H1 (cell line): ENCODE measurements around the gene WSCD2. TPM values are rescaled to one million over a fixed set of nuclear protein-coding genes. Genes with fewer than 3 reads are reported as not detected.

Experiments
- RNF2 ChIP-seq: fragments of 200-900, 300-1000 bp; sonication (generic); IDR thresholded peaks from 2 replicates; pipeline ENCODE4 v1.7.1; 2016; ENCODE audit warnings: borderline replicate concordance, low read depth, mild to moderate bottlenecking, antibody characterized with exemption, low read length; ENCODE audit not compliant: poor library complexity, severe bottlenecking; ENCODE audit errors: missing control alignments
- polyA plus RNA-seq, 7 experiments: library from polyadenylated mRNA; depleted of rRNA in 3 of 7; stranded (reverse) in 5 of 7; unstranded in 2 of 7; fragments of >200 nt in 5 of 7; fragments of 200-250 nt in 2 of 7; gene quantifications; 1 replicate in 5 of 7; 2 replicates in 1 of 7; 4 replicates in 1 of 7; pipeline versions ENCODE4 v1.2.1 to v1.2.3, GENCODE V29; 2011 to 2013; ENCODE audit warnings: missing spikeins in 2 of 7, mixed read lengths in 2 of 7
- total RNA-seq: library from RNA; stranded (reverse); fragmentation: NEBNext Ultra II Directional; extraction: Animal tissue kit (Norgen Biotek cat#: 25700); gene quantifications from 2 replicates; pipeline ENCODE4 v1.2.1, GENCODE V29; 2021

Gene WSCD2
- total and polyA plus RNA-seq, 2 of the 8 experiments (the other 6 are each of a cell fraction or from before 2014, with no cell fraction given) = 1.3 to 2.2 TPM

GRCh38 chr12:108147279-108147678, 18.2 kb downstream of the WSCD2 start (continued):
- TF ChIP-seq RNF2 = no peak
